Measurements from ENCODE around the gene CDS2.
A peak's percentile ranks its signal among the peaks of the same experiment; 100 is the strongest.

The CDS2 gene

GRCh38 chr20:5126512-5127203, at the start of gene CDS2:
Gene CDS2 (plus strand): TSS chr20:5127008. CDS start chr20:5127093, 85 bp downstream.
- ChIA-PET POLR2A (interaction anchor here (0.5 to 2.1 kb wide), 28 partner anchors 10 to 1249 kb away, joined by 3 to 26 read pairs (median 4); no protein-coding TSS in a partner anchor), CTCF (interaction anchor here (0.6 to 3.5 kb wide), 33 partner anchors 8 to 591 kb away, joined by 3 to 160 read pairs (median 5); no protein-coding TSS in a partner anchor)
- Histone ChIP-seq H3K9me3 (ENCODE audit: control insufficient read depth, insufficient read depth, low read depth, low read length) (no peaks in the 10 kb centered on the region), H3K27ac (ENCODE audit: extremely low read depth, low read depth, low read length) (peak within 1 kb of the TSS; percentile 96), H3K4me1 (ENCODE audit: control insufficient read depth, insufficient read depth, low read length) (peaks cover 7% of the 10 kb centered on the region), H3K36me3 (ENCODE audit: control insufficient read depth in 2 of 2, insufficient read depth in 1 of 2, low read length in 2 of 2) (peaks cover 0 to 7% of the 10 kb centered on the region in 2 experiments; a peak in 1 of 3 replicates), H3K4me3 (ENCODE audit: low read depth, low read length) (peak within 1 kb of the TSS; percentile 93)
- TF ChIP-seq ZNF548 (tag by site-specific recombination; IDR thresholded peaks at IDR 0.05) (no peak), ZNF433 (tag by site-specific recombination; IDR thresholded peaks at IDR 0.05; ENCODE audit: low read depth) (no peak), ZNF274 (IDR thresholded peaks at IDR 0.05; ENCODE audit: low read length) (no peak), ZNF274 (tag by site-specific recombination; IDR thresholded peaks at IDR 0.05; ENCODE audit: borderline replicate concordance) (no peak), ZNF596 (tag by site-specific recombination; IDR thresholded peaks at IDR 0.05) (peak; percentile 39; the same call in 1 of the 2 replicates), ZBTB20 (tag by site-specific recombination; IDR thresholded peaks at IDR 0.05) (peak; percentile 73), ZNF140 (tag by site-specific recombination; IDR thresholded peaks at IDR 0.05) (no peak), ZBTB44 (tag by site-specific recombination; IDR thresholded peaks at IDR 0.05) (0 out of 2 replicates have a peak, but pooled peaks have one; percentile 19), ZNF350 (tag by site-specific recombination; IDR thresholded peaks at IDR 0.05) (no peak), GLIS1 (tag by site-specific recombination; IDR thresholded peaks at IDR 0.05) (0 out of 2 replicates have a peak, but pooled peaks have one; percentile 6), ZNF501 (tag by site-specific recombination; IDR thresholded peaks at IDR 0.05) (peak; percentile 45; the same call in 1 of the 2 replicates), ZNF830 (tag by site-specific recombination; IDR thresholded peaks at IDR 0.05; ENCODE audit: low read depth) (no peak), SP2 (tag by site-specific recombination; IDR thresholded peaks at IDR 0.05) (peak; percentile 99), ZNF335 (tag by site-specific recombination; conservative IDR thresholded peaks at IDR 0.05) (peak; percentile 3; the same call in 1 of the 2 replicates), GLIS2 (tag by site-specific recombination; IDR thresholded peaks at IDR 0.05) (0 out of 2 replicates have a peak, but pooled peaks have one; percentile 56), ZNF24 (tag by site-specific recombination; IDR thresholded peaks at IDR 0.05) (0 out of 2 replicates have a peak, but pooled peaks have one; percentile 6), ZNF10 (tag by site-specific recombination; IDR thresholded peaks at IDR 0.05) (no peak), ZNF600 (tag by site-specific recombination; IDR thresholded peaks at IDR 0.05) (peak; percentile 96), ZBTB10 (tag by site-specific recombination; IDR thresholded peaks at IDR 0.05) (no peak), ZNF174 (tag by site-specific recombination; IDR thresholded peaks at IDR 0.05) (no peak), SP3 (tag by site-specific recombination; IDR thresholded peaks at IDR 0.05) (peak; percentile 96)
- TF ChIP-seq, protein P1, sequence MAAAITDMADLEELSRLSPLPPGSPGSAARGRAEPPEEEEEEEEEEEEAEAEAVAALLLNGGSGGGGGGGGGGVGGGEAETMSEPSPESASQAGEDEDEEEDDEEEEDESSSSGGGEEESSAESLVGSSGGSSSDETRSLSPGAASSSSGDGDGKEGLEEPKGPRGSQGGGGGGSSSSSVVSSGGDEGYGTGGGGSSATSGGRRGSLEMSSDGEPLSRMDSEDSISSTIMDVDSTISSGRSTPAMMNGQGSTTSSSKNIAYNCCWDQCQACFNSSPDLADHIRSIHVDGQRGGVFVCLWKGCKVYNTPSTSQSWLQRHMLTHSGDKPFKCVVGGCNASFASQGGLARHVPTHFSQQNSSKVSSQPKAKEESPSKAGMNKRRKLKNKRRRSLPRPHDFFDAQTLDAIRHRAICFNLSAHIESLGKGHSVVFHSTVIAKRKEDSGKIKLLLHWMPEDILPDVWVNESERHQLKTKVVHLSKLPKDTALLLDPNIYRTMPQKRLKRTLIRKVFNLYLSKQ (tag by site-specific recombination; IDR thresholded peaks at IDR 0.05; ENCODE audit: borderline replicate concordance), result no peak
- TF ChIP-seq, protein P2, sequence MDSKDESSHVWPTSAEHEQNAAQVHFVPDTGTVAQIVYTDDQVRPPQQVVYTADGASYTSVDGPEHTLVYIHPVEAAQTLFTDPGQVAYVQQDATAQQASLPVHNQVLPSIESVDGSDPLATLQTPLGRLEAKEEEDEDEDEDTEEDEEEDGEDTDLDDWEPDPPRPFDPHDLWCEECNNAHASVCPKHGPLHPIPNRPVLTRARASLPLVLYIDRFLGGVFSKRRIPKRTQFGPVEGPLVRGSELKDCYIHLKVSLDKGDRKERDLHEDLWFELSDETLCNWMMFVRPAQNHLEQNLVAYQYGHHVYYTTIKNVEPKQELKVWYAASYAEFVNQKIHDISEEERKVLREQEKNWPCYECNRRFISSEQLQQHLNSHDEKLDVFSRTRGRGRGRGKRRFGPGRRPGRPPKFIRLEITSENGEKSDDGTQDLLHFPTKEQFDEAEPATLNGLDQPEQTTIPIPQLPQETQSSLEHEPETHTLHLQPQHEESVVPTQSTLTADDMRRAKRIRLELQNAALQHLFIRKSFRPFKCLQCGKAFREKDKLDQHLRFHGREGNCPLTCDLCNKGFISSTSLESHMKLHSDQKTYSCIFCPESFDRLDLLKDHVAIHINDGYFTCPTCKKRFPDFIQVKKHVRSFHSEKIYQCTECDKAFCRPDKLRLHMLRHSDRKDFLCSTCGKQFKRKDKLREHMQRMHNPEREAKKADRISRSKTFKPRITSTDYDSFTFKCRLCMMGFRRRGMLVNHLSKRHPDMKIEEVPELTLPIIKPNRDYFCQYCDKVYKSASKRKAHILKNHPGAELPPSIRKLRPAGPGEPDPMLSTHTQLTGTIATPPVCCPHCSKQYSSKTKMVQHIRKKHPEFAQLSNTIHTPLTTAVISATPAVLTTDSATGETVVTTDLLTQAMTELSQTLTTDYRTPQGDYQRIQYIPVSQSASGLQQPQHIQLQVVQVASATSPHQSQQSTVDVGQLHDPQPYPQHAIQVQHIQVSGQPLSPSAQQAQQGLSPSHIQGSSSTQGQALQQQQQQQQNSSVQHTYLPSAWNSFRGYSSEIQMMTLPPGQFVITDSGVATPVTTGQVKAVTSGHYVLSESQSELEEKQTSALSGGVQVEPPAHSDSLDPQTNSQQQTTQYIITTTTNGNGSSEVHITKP (tag by site-specific recombination; IDR thresholded peaks at IDR 0.05), result no peak
- TF ChIP-seq, protein P3, sequence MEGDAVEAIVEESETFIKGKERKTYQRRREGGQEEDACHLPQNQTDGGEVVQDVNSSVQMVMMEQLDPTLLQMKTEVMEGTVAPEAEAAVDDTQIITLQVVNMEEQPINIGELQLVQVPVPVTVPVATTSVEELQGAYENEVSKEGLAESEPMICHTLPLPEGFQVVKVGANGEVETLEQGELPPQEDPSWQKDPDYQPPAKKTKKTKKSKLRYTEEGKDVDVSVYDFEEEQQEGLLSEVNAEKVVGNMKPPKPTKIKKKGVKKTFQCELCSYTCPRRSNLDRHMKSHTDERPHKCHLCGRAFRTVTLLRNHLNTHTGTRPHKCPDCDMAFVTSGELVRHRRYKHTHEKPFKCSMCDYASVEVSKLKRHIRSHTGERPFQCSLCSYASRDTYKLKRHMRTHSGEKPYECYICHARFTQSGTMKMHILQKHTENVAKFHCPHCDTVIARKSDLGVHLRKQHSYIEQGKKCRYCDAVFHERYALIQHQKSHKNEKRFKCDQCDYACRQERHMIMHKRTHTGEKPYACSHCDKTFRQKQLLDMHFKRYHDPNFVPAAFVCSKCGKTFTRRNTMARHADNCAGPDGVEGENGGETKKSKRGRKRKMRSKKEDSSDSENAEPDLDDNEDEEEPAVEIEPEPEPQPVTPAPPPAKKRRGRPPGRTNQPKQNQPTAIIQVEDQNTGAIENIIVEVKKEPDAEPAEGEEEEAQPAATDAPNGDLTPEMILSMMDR (tag by site-specific recombination; IDR thresholded peaks at IDR 0.05), result peak; percentile 91

All from HEK293 (cell line).